Fibroblast of the aortic adventitia (primary cell): ENCODE results near the gene CD1D. TPM values are rescaled to one million over a fixed set of nuclear protein-coding genes. Genes with fewer than 3 reads are reported as not detected.

Experiments used
- DNase-seq: peaks from one replicate; pipeline ENCODE4 v3.0.0-alpha.2; 2010; ENCODE audit warnings: low read depth
- H3K4me3 ChIP-seq: 2 replicates; pipeline ENCODE4 v1.5.1; 2011; ENCODE audit warnings: low read depth, mild to moderate bottlenecking, control low read depth, low read length, moderate library complexity
- CTCF ChIP-seq: IDR thresholded peaks from 2 replicates; pipeline ENCODE4 v1.5.1; 2011; ENCODE audit warnings: mild to moderate bottlenecking, low read length, control low read depth, inconsistent platforms; ENCODE audit not compliant: insufficient read depth
- total RNA-seq: library from RNA; depleted of rRNA; stranded (reverse); fragments of >200 nt; gene quantifications from 2 replicates; pipeline ENCODE4 v1.2.3, GENCODE V29; 2012; ENCODE audit warnings: low replicate concordance

Gene CD1D
- 0.09 TPM in 1 of 2 replicates, not detected in the other for total RNA-seq

- DNase-seq: no peak
- H3K4me3 ChIP-seq: peak within 1 kb of the TSS; percentile 55
These were observed at the start of gene CD1D for GRCh38 chr1:158180741-158181576. Gene CD1D, plus strand, starts transcription at chr1:158180895. Its CDS starts 207 bp downstream, at chr1:158181102.

GRCh38 chr1:158131217-158131616 lies 49.5 kb upstream of the CD1D start:
- TF ChIP-seq CTCF: no peak
- no peak overlapping the region for H3K4me3 ChIP-seq
- DNase-seq: no peak

More at GRCh38 chr1:158180741-158181576, at the start of gene CD1D:
- TF ChIP-seq CTCF: no peak

GRCh38 chr1:158140764-158141192 lies 39.9 kb upstream of the CD1D start:
- TF ChIP-seq CTCF: no peak
- no peak overlapping the region for H3K4me3 ChIP-seq
- no peak for DNase-seq

GRCh38 chr1:158145173-158145719 lies 35.4 kb upstream of the CD1D start:
- no peak for TF ChIP-seq CTCF
- DNase-seq: peak; percentile 92
- H3K4me3 ChIP-seq: no peak overlapping the region

- DNase-seq: peak; percentile 55
- no peak overlapping the region for H3K4me3 ChIP-seq
- no peak for TF ChIP-seq CTCF
These were observed 34.5 kb upstream of the CD1D start for GRCh38 chr1:158146165-158146564.

GRCh38 chr1:158146739-158147138 lies 34.0 kb upstream of the CD1D start:
- H3K4me3 ChIP-seq: no peak overlapping the region
- no peak for TF ChIP-seq CTCF
- DNase-seq: no peak
